Measurements from ENCODE around the gene SOWAHC. TPM values are rescaled to one million over a fixed set of nuclear protein-coding genes. Genes with fewer than 3 reads are reported as not detected.
A peak's percentile ranks its signal among the peaks of the same experiment; 100 is the strongest.

The SOWAHC gene
- total RNA-seq, 1 experiment from 2014 or later, result 18.6 TPM

GRCh38 chr2:109614715-109615636, 812 bp downstream of the SOWAHC start (continued):
- TF ChIP-seq ATF2 (CRISPR knock-in tag; IDR thresholded peaks at IDR 0.05; ENCODE audit: borderline replicate concordance, low read depth), result 0 out of 2 replicates have a peak, but pooled peaks have one; percentile 18
- TF ChIP-seq CDX4 (CRISPR knock-in tag; IDR thresholded peaks at IDR 0.05; ENCODE audit: borderline replicate concordance), result no peak
- TF ChIP-seq TEAD4 (CRISPR knock-in tag; IDR thresholded peaks at IDR 0.05), result peak; percentile 72; the same call in 1 of the 2 replicates
- peak; percentile 90 for TF ChIP-seq FOXP1 (CRISPR knock-in tag; IDR thresholded peaks at IDR 0.05; ENCODE audit: borderline replicate concordance)
- TF ChIP-seq NFE2L1 (CRISPR knock-in tag; IDR thresholded peaks at IDR 0.05), result peak; percentile 75; the same call in 1 of the 2 replicates
- no peak; the same call in 1 of the 2 replicates for TF ChIP-seq NR1H2 (CRISPR knock-in tag; IDR thresholded peaks at IDR 0.05)
- TF ChIP-seq ZNF121 (CRISPR knock-in tag; IDR thresholded peaks at IDR 0.05), result peak; percentile 47; the same call in 1 of the 2 replicates
- peak; percentile 98 for TF ChIP-seq MAX (CRISPR knock-in tag; IDR thresholded peaks at IDR 0.05)
- peak; percentile 23; the same call in 1 of the 2 replicates for TF ChIP-seq E2F5 (CRISPR knock-in tag; IDR thresholded peaks at IDR 0.05)
- TF ChIP-seq ZNF425 (CRISPR knock-in tag; conservative IDR thresholded peaks at IDR 0.05), result no peak
- TF ChIP-seq ARID4B (CRISPR knock-in tag; IDR thresholded peaks at IDR 0.05; ENCODE audit: borderline replicate concordance), result peak; percentile 73; the same call in 1 of the 2 replicates
- no peak for TF ChIP-seq MLX (CRISPR knock-in tag; IDR thresholded peaks at IDR 0.05)
- no peak for TF ChIP-seq PRRX2 (CRISPR knock-in tag; IDR thresholded peaks at IDR 0.05)
- TF ChIP-seq ATF1 (CRISPR knock-in tag; IDR thresholded peaks at IDR 0.05), result no peak; the same call in 1 of the 2 replicates
- peak; percentile 90 for TF ChIP-seq JUN (CRISPR knock-in tag; IDR thresholded peaks at IDR 0.05)
- TF ChIP-seq STAT6 (CRISPR knock-in tag; conservative IDR thresholded peaks at IDR 0.05; ENCODE audit: low read depth), result no peak
- TF ChIP-seq GTF2I (CRISPR knock-in tag; conservative IDR thresholded peaks at IDR 0.05), result no peak
- peak; percentile 84; the same call in 1 of the 2 replicates for TF ChIP-seq FOXP4 (CRISPR knock-in tag; IDR thresholded peaks at IDR 0.05)
- TF ChIP-seq ZNF512 (CRISPR knock-in tag; IDR thresholded peaks at IDR 0.05; ENCODE audit: borderline replicate concordance), result no peak

Measured in WTC11 (cell line).